Liver (tissue), 9 donors: ENCODE results near the gene LENEP. TPM values are rescaled to one million over a fixed set of nuclear protein-coding genes. Genes with fewer than 3 reads are reported as not detected.

Experiments
- DNase-seq: peaks from one replicate; pipeline ENCODE4 v3.0.0-alpha.2; 2017; ENCODE audit warnings: low spot score
- H3K27ac ChIP-seq, 2 donors: one replicate each; pipeline ENCODE4 v1.7.0; 2013; ENCODE audit warnings: inconsistent platforms in 2 of 2, low read length in 2 of 2, control low read depth in 1 of 2, low read depth in 1 of 2, mild to moderate bottlenecking in 1 of 2
- H3K27me3 ChIP-seq, 4 donors: one replicate each; pipeline versions ENCODE4 v1.6.1 to v1.7.0; 2013; ENCODE audit warnings: low read length in 3 of 4, inconsistent platforms in 1 of 4, mild to moderate bottlenecking in 1 of 4, moderate library complexity in 1 of 4; ENCODE audit not compliant: control insufficient read depth in 4 of 4, insufficient read depth in 4 of 4
- H3K36me3 ChIP-seq, 4 donors: one replicate each; pipeline versions ENCODE4 v1.6.1 to v1.7.0; 2013; ENCODE audit warnings: low read length in 3 of 4, mild to moderate bottlenecking in 3 of 4, low read depth in 1 of 4, moderate library complexity in 1 of 4; ENCODE audit not compliant: control insufficient read depth in 4 of 4, insufficient read depth in 3 of 4
- H3K4me1 ChIP-seq, 4 donors: one replicate each; pipeline versions ENCODE4 v1.6.1 to v1.7.0; 2013; ENCODE audit warnings: low read length in 3 of 4, mild to moderate bottlenecking in 3 of 4, moderate library complexity in 1 of 4; ENCODE audit not compliant: control insufficient read depth in 4 of 4, insufficient read depth in 4 of 4
- H3K4me3 ChIP-seq, 3 donors: one replicate each; pipeline versions ENCODE4 v1.6.1 to v1.7.0; 2013; ENCODE audit warnings: low read length in 3 of 3, control low read depth in 1 of 3, low read depth in 1 of 3, mild to moderate bottlenecking in 1 of 3
- H3K9ac ChIP-seq, 2 donors: one replicate each; pipeline ENCODE4 v1.7.0; 2013; ENCODE audit warnings: low read length in 2 of 2, mild to moderate bottlenecking in 2 of 2, moderate library complexity in 2 of 2, control low read depth in 1 of 2, low read depth in 1 of 2
- H3K9me3 ChIP-seq, 4 donors: one replicate each; pipeline versions ENCODE4 v1.6.1 to v1.7.0; 2013; ENCODE audit warnings: low read length in 3 of 4; ENCODE audit not compliant: control insufficient read depth in 4 of 4
- CTCF ChIP-seq: fragments of 150-350 bp; IDR thresholded peaks from 2 replicates; pipeline ENCODE4 v1.5.1; 2017; ENCODE audit warnings: improper control_type of control experiment, low read depth, low read length; ENCODE audit not compliant: missing input control
- EGR1 ChIP-seq, 2 donors: IDR thresholded peaks; 2 replicates each; pipeline ENCODE4 v1.6.1; 2016 to 2018; ENCODE audit warnings: antibody characterized with exemption in 2 of 2, low read depth in 2 of 2
- FOXA1 ChIP-seq: IDR thresholded peaks from 2 replicates; pipeline ENCODE4 v1.6.1; 2016; ENCODE audit warnings: antibody characterized with exemption
- FOXA2 ChIP-seq: IDR thresholded peaks from 2 replicates; pipeline ENCODE4 v1.6.1; 2016; ENCODE audit warnings: antibody characterized with exemption
- GABPA ChIP-seq, 2 donors: IDR thresholded peaks in 1 of 2; conservative IDR thresholded peaks in 1 of 2; 2 replicates each; pipeline ENCODE4 v1.6.1; 2016; ENCODE audit warnings: antibody characterized with exemption in 2 of 2, mild to moderate bottlenecking in 1 of 2, moderate library complexity in 1 of 2
- JUND ChIP-seq, 2 donors: IDR thresholded peaks; 2 replicates each; pipeline ENCODE4 v1.6.1; 2016; ENCODE audit warnings: antibody characterized with exemption in 2 of 2
- NR2F2 ChIP-seq: IDR thresholded peaks from 2 replicates; pipeline ENCODE4 v1.6.1; 2016; ENCODE audit warnings: antibody characterized with exemption
- RAD21 ChIP-seq, 2 donors: IDR thresholded peaks; 2 replicates each; pipeline ENCODE4 v1.6.1; 2016; ENCODE audit warnings: antibody characterized with exemption in 2 of 2, mild to moderate bottlenecking in 2 of 2
- REST ChIP-seq: IDR thresholded peaks from 2 replicates; pipeline ENCODE4 v1.6.1; 2016; ENCODE audit warnings: antibody characterized with exemption, mild to moderate bottlenecking
- RXRA ChIP-seq, 2 donors: IDR thresholded peaks; 2 replicates each; pipeline ENCODE4 v1.6.1; 2017 to 2018; ENCODE audit warnings: antibody characterized with exemption in 2 of 2, mild to moderate bottlenecking in 1 of 2
- SP1 ChIP-seq: IDR thresholded peaks from 2 replicates; pipeline ENCODE4 v1.6.1; 2018; ENCODE audit warnings: antibody characterized with exemption, mild to moderate bottlenecking
- TAF1 ChIP-seq: conservative IDR thresholded peaks from 2 replicates; pipeline ENCODE4 v1.6.1; 2016; ENCODE audit warnings: antibody characterized with exemption, mild to moderate bottlenecking
- YY1 ChIP-seq: IDR thresholded peaks from 2 replicates; pipeline ENCODE4 v1.6.1; 2016; ENCODE audit warnings: antibody characterized with exemption, mild to moderate bottlenecking
- WGBS: extraction: QIAGEN DNeasy Blood & Tissue Kit; methylation state at CpG from one replicate; pipeline ENCODE4 v1.1.7; 2013; 5-methylcytosine and 5-hydroxymethylcytosine counted together
- polyA plus RNA-seq, 2 donors: library from polyadenylated mRNA; stranded (reverse) in 1 of 2; unstranded in 1 of 2; fragments of 200-250 nt in 1 of 2; fragments of >200 nt in 1 of 2; fragmentation: Nextera tagmentation in 1 of 2; extraction: Ambion mirVana in 1 of 2; gene quantifications; one replicate each; pipeline versions ENCODE4 v1.2.1 to v1.2.3, GENCODE V29; 2013 to 2015
- total RNA-seq, 2 donors: library from RNA; depleted of rRNA; stranded (reverse); fragments of >200 nt; gene quantifications; one replicate each; pipeline ENCODE4 v1.2.3, GENCODE V29; 2014
- donor health status: healthy.
- donor health status: healthy.
- donor health status: healthy.
- donor health status: healthy.
- donor health status: healthy.

Gene LENEP
- total and polyA plus RNA-seq, 4 donors, result 0.42 TPM; not detected in 3

GRCh38 chr1:154992721-154993571 lies 440 bp upstream of the LENEP start (continued):
- no peak for TF ChIP-seq REST
- no peak for TF ChIP-seq FOXA2

DNA sequence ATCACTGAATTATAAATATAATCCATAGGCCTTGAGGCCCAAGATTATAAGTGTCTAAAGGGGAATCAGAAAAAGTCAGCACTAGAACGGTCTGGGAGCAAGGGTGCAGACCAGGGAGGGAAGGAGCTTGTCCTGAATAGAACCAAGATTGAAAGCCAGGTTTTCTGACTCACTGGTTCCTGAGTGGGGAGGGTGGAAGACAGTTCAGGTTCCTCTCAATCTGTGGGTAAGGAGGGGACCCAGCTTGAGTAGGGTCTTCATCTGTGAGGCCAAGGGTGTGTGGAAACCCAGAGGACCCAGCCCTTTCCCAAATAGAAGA lies 842 bp downstream of the LENEP start:
- TF ChIP-seq SP1, result no peak
- no peak for TF ChIP-seq GABPA (IDR thresholded peaks at IDR 0.05 in 1 of 2, conservative IDR thresholded peaks at IDR 0.05 in 1 of 2)
- TF ChIP-seq YY1, result no peak
- no peak for TF ChIP-seq EGR1 (IDR thresholded peaks at IDR 0.05; ENCODE audit: low read depth in 2 of 2)
- no peak for TF ChIP-seq NR2F2
- no peak for TF ChIP-seq RXRA (IDR thresholded peaks at IDR 0.05)
- TF ChIP-seq TAF1, result no peak
- no peak for TF ChIP-seq CTCF
- no peak overlapping the region for H3K27ac ChIP-seq
- 78% methylated on average over 1 of the region's 1 CpG for WGBS

GRCh38 chr1:154994591-154994990 lies 1.2 kb downstream of the LENEP start:
- Histone ChIP-seq H3K9ac (no peak overlapping the region), H3K36me3 (peaks cover 0 to 4% (median 1%) of the 10 kb centered on the region in 4 donors), H3K27ac (no peak overlapping the region), H3K4me3 (no peak overlapping the region), H3K27me3 (no peaks in the 10 kb centered on the region), H3K4me1 (peaks cover 0 to 15% (median 9%) of the 10 kb centered on the region in 4 donors), H3K9me3 (no peaks in the 10 kb centered on the region)
- TF ChIP-seq FOXA1 (no peak), JUND (IDR thresholded peaks at IDR 0.05) (no peak), RAD21 (IDR thresholded peaks at IDR 0.05) (no peak)
- no peak for DNase-seq
- 77% methylated on average over 3 of the region's 3 CpGs for WGBS

More for the DNA sequence above, 842 bp downstream of the LENEP start:
- DNase-seq, result no peak
- no peaks in the 10 kb centered on the region for H3K9me3 ChIP-seq
- peaks cover 0 to 14% (median 8%) of the 10 kb centered on the region in 4 donors for H3K4me1 ChIP-seq
- H3K36me3 ChIP-seq, result peaks cover 0 to 6% (median 2%) of the 10 kb centered on the region in 4 donors
- no peak overlapping the region for H3K9ac ChIP-seq
- H3K4me3 ChIP-seq, result no peak overlapping the region
- no peaks in the 10 kb centered on the region for H3K27me3 ChIP-seq
